Right lobe of liver (tissue), 4 donors: Measurements from ENCODE around the gene PKD2L1.

Experiments used
- CTCF ChIP-seq, 4 donors: fragments of 200-600 bp in 3 of 4; fragments of 450-650 bp in 1 of 4; IDR thresholded peaks; one replicate each; pipeline versions ENCODE4 v1.5.1 to v1.8.0; 2016 to 2022; ENCODE audit warnings: antibody characterized with exemption in 4 of 4, mild to moderate bottlenecking in 2 of 4
- POLR2A ChIP-seq: fragments of 450-650 bp; IDR thresholded peaks from one replicate; pipeline ENCODE4 v1.6.1; 2017; ENCODE audit warnings: antibody characterized with exemption, mild to moderate bottlenecking
- donor health status: DM: no; HTN: no; CAD: no.
- donor health status: DM: no; HTN: no; CAD: no.
- donor health status: DM: no; HTN: yes; CAD: no.

GRCh38 chr10:100364175-100364574 lies 34.1 kb upstream of the PKD2L1 start:
- no peak for TF ChIP-seq CTCF (IDR thresholded peaks at IDR 0.05)
- no peak for TF ChIP-seq POLR2A
